IPS-15b (cell line): ENCODE data around the gene CA5A.
"Not testable (repeated sequence)": the region's sequence is repeated elsewhere in the genome, so short reads cannot be mapped to it uniquely, and the experiment has no call there.

Experiments
- H3K27me3 ChIP-seq: one replicate; pipeline ENCODE4 v1.6.1; 2013; ENCODE audit warnings: low read length; ENCODE audit not compliant: control insufficient read depth, insufficient read depth
- H3K36me3 ChIP-seq: one replicate; pipeline ENCODE4 v1.6.1; 2013; ENCODE audit warnings: low read length; ENCODE audit not compliant: control insufficient read depth, insufficient read depth
- H3K4me1 ChIP-seq: one replicate; pipeline ENCODE4 v1.6.1; 2013; ENCODE audit warnings: mild to moderate bottlenecking, low read length; ENCODE audit not compliant: control insufficient read depth, insufficient read depth
- H3K4me3 ChIP-seq: one replicate; pipeline ENCODE4 v1.5.1; 2013; ENCODE audit warnings: low read depth, low read length
- H3K9ac ChIP-seq: one replicate; pipeline ENCODE4 v1.6.1; 2013; ENCODE audit warnings: low read depth, mild to moderate bottlenecking, low read length
- H3K9me3 ChIP-seq: one replicate; pipeline ENCODE4 v1.6.1; 2013; ENCODE audit warnings: mild to moderate bottlenecking, low read length; ENCODE audit not compliant: control insufficient read depth, insufficient read depth

CA5A gene

GRCh38 chr16:87878704-87879103 lies 57.6 kb downstream of the CA5A start:
- Histone ChIP-seq H3K27me3 (no peaks in the 10 kb centered on the region), H3K4me1 (peaks cover 9% of the 10 kb centered on the region), H3K4me3 (no peak overlapping the region), H3K9ac (no peak overlapping the region), H3K9me3 (no peaks in the 10 kb centered on the region), H3K36me3 (no peaks in the 10 kb centered on the region)

- H3K27me3 ChIP-seq, result no peaks in the 10 kb centered on the region
- peaks cover 9% of the 10 kb centered on the region for H3K4me1 ChIP-seq
- no peak overlapping the region for H3K9ac ChIP-seq
- no peaks in the 10 kb centered on the region for H3K9me3 ChIP-seq
- no peaks in the 10 kb centered on the region for H3K36me3 ChIP-seq
- no peak overlapping the region for H3K4me3 ChIP-seq
Observed at GRCh38 chr16:87877942-87878507, 58.3 kb downstream of the CA5A start.

GRCh38 chr16:87874639-87875427 lies 61.5 kb downstream of the CA5A start:
- H3K9me3 ChIP-seq, result no peaks in the 10 kb centered on the region
- no peaks in the 10 kb centered on the region for H3K27me3 ChIP-seq
- peak overlapping the region; percentile 15 for H3K4me3 ChIP-seq
- H3K9ac ChIP-seq, result no peak overlapping the region
- no peaks in the 10 kb centered on the region for H3K36me3 ChIP-seq
- H3K4me1 ChIP-seq, result peaks cover 19% of the 10 kb centered on the region

GRCh38 chr16:87870418-87871291 lies 65.7 kb downstream of the CA5A start:
- Histone ChIP-seq H3K4me1 (peaks cover 18% of the 10 kb centered on the region), H3K4me3 (peak overlapping the region; percentile 18), H3K27me3 (peaks cover 23% of the 10 kb centered on the region)
- not testable (repeated sequence) for H3K9ac ChIP-seq, H3K9me3 ChIP-seq, H3K36me3 ChIP-seq

GRCh38 chr16:87869879-87870417 lies 66.4 kb downstream of the CA5A start:
- Histone ChIP-seq H3K4me1 (peaks cover 12% of the 10 kb centered on the region), H3K4me3 (peak overlapping the region; percentile 8), H3K27me3 (peaks cover 26% of the 10 kb centered on the region)
- H3K9ac ChIP-seq, H3K9me3 ChIP-seq, H3K36me3 ChIP-seq: not testable (repeated sequence)

GRCh38 chr16:87869061-87869878 lies 67.1 kb downstream of the CA5A start, which contains the start of gene SLC7A5:
SLC7A5 (minus strand) TSS chr16:87869507; CDS start chr16:87869422, 85 bp downstream.
- not testable (repeated sequence) for H3K36me3 ChIP-seq, H3K9me3 ChIP-seq, H3K9ac ChIP-seq
- Histone ChIP-seq H3K4me1 (peaks cover 11% of the 10 kb centered on the region), H3K4me3 (peak within 1 kb of the TSS; percentile 62), H3K27me3 (peaks cover 29% of the 10 kb centered on the region)

- H3K9me3 ChIP-seq, H3K36me3 ChIP-seq, H3K9ac ChIP-seq: not testable (repeated sequence)
- Histone ChIP-seq H3K27me3 (peaks cover 32% of the 10 kb centered on the region), H3K4me1 (peaks cover 11% of the 10 kb centered on the region), H3K4me3 (peak overlapping the region; percentile 62)
Observed at GRCh38 chr16:87868254-87869029, 67.9 kb downstream of the CA5A start.

GRCh38 chr16:87865902-87866555 lies 70.3 kb downstream of the CA5A start:
- H3K4me1 ChIP-seq, H3K36me3 ChIP-seq, H3K9ac ChIP-seq, H3K4me3 ChIP-seq, H3K9me3 ChIP-seq: not testable (repeated sequence)
- peaks cover 40% of the 10 kb centered on the region for H3K27me3 ChIP-seq

- peaks cover 40% of the 10 kb centered on the region for H3K27me3 ChIP-seq
- no peaks in the 10 kb centered on the region for H3K4me1 ChIP-seq
- H3K9me3 ChIP-seq, result no peaks in the 10 kb centered on the region
- H3K36me3 ChIP-seq, result no peaks in the 10 kb centered on the region
- H3K9ac ChIP-seq, result no peak overlapping the region
- H3K4me3 ChIP-seq, result no peak overlapping the region
Observed at GRCh38 chr16:87864331-87864989, 71.9 kb downstream of the CA5A start.

- H3K4me1 ChIP-seq, H3K9me3 ChIP-seq, H3K9ac ChIP-seq, H3K36me3 ChIP-seq, H3K4me3 ChIP-seq: not testable (repeated sequence)
- peaks cover 34% of the 10 kb centered on the region for H3K27me3 ChIP-seq
Observed at GRCh38 chr16:87863327-87863635, 73.0 kb downstream of the CA5A start.
